ENCODE results near the gene THSD4. TPM values are rescaled to one million over a fixed set of nuclear protein-coding genes. Genes with fewer than 3 reads are reported as not detected.

The THSD4 gene
- total RNA-seq, 2 donors from 2014 or later = 39.8 to 68.3 TPM

GRCh38 chr15:71541746-71542145, 426.5 kb downstream of the THSD4 start:
- intact Hi-C loops (cut with DNase I) = no loop called here
- DNase-seq = no peak
- no peak for ATAC-seq

GRCh38 chr15:71542836-71543235, 427.6 kb downstream of the THSD4 start:
- intact Hi-C loops (cut with DNase I) = no loop called here
- DNase-seq (no peak), ATAC-seq (no peak)

DNA sequence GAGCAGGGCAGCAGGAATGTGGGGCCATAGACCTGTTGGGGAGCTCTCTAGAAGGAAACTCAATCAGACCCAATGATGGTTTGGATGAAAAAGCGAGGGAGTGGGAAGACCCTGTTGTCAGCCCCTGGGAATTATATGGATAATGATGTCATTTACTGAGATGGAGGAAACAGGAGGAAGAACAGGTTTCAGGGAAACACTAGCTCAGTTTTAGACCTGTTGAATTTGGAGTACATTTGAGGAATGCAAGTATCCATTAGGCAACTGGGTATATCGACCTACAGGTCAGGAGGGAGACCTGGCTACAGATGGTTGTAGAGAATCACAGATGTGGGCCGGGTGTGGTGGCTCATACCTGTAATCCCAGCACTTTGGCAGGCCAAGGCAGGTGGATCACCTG, 428.1 kb downstream of the THSD4 start:
- DNase-seq (no peak), ATAC-seq (no peak)
- intact Hi-C loops (cut with DNase I) = no loop called here

DNA sequence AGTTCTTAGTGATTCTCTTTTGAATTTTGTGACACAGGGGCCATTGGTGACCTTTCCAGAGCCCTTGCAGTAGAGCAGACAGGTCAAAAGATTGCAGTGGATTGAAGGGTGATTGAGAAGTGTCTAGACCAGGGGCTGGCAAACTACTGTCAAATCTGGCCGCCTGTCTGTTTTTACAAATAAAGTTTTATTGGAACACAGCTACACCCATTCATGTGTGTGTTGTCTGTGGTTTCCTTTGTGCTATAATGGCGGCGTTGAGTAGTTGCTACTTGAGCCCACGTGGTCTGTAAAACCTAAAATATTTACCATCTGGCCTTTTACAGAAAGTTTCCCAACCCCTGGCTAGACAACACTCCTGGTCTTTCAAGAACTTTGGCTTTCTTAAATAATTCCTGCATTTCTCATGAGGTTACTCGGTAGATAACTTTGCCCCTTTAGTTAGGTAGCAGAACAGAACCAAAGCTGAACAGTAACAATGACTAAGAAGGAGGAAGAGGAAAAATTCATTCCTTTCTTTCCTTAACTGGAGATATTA, 430.0 kb downstream of the THSD4 start:
- intact Hi-C loops (cut with DNase I) = no loop called here
- no peak for ATAC-seq
- no peak for DNase-seq

- intact Hi-C loops (cut with DNase I) = no loop called here
- ATAC-seq (no peak), DNase-seq (no peak)
Measured at GRCh38 chr15:71545923-71546322, 430.7 kb downstream of the THSD4 start.

GRCh38 chr15:71547011-71547410, 431.7 kb downstream of the THSD4 start:
- intact Hi-C loops (cut with DNase I) = no loop called here
- peak; percentile 35 for DNase-seq

DNA sequence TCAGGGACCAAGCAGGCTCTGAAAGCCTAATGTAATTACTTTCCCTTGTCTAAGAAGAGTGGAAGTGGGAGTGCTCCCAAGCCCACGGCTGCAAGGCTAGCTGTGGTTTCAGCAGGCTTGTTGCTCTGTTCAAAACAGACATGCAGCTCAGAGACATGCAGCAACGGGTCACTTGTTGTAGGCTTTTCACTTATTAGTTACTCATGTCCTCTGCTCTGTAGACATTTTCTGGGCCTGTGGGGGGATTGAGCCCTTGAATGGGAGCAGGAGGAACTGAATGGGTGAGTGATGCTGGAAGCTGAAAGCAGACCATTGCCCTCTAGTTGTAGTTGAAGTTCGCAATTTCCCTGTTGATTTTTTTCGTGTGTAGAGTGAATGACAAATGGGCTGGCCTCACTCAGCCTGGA, 433.1 kb downstream of the THSD4 start:
- no peak for ATAC-seq
- intact Hi-C loops (cut with DNase I) = no loop called here
- DNase-seq = no peak

More at GRCh38 chr15:71547011-71547410, 431.7 kb downstream of the THSD4 start:
- peak; percentile 55 to 76 for ATAC-seq

- DNase-seq (no peak), ATAC-seq (peak in 1 of 2 donors; percentile 31)
- intact Hi-C loops (cut with DNase I) = no loop called here
Measured at GRCh38 chr15:71549091-71549490, 433.8 kb downstream of the THSD4 start.

DNA sequence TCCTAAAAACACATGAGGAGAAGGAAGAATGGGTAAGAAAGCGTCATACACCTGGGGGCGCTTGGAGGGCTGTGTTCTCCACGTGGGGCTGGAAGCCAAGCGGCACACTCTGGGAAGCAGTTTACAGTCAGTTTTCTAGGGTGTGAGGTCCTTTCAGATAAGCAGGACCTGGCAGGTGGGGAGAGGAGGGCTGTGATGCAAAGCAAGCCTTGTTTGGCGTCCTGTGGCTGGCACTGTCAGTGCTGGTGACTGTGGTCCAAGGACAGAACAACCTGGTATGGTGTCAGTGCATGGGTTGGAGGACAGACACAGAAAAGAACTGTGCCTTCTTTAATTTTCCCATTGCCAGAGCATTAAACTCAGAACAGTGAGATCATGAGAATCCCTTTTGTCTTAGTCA, 434.4 kb downstream of the THSD4 start:
- DNase-seq (peak; percentile 54), ATAC-seq (peak; percentile 71 to 90)
- intact Hi-C loops (cut with DNase I) = loop anchor here in 1 of 2 donors (10.0 kb wide), 1 partner anchor 55 kb away; no protein-coding TSS in a partner anchor

DNA sequence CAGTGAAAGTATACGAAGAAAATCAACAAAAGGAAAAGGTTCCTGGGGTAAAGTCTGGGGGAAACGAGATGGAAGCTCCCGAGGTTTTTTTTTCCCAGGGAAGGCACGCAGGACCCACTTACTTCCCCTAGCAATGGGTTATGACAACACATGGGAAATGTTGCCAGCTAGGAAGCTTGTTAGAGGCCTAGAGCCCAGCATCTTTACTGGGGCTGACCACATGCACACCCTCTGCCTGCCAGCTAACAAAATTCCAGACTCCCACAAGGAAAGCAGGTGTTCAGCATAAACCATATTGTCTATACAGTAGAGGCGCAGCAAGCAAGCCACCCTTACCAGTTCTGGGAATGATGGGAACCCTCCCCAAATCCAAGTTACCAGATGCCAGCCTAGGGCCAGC, 436.3 kb downstream of the THSD4 start:
- intact Hi-C loops (cut with DNase I) = loop anchor here in 1 of 2 donors (10.0 kb wide), 1 partner anchor 57 kb away; no protein-coding TSS in a partner anchor
- DNase-seq (no peak), ATAC-seq (no peak)

DNA sequence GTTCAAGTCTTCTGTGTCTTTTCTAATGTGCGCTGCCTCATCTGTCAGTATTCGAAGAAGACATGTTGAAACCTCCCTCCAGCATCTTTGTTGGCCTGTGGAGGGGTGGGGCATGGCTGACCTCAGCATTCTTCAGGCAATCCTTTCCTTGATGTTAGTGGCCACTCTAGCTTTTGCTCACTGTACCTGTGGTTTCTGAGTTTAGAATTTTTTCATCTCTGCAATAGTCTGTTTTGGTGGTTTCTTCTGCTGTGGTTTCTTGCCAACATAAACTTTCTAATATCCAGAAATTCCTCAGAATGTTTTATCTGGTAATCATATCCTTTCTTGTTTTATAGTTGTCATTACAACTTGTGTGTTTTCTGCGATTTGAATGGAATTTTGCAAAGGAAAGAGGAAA, 443.8 kb downstream of the THSD4 start:
- DNase-seq (no peak), ATAC-seq (no peak)
- intact Hi-C loops (cut with DNase I) = loop anchor here in 1 of 2 donors (10.0 kb wide), 1 partner anchor 64 kb away; no protein-coding TSS in a partner anchor

- intact Hi-C loops (cut with DNase I) = loop anchor here in 1 of 2 donors (10.0 kb wide), 1 partner anchor 65 kb away; no protein-coding TSS in a partner anchor
- DNase-seq = no peak
- no peak for ATAC-seq
Measured at GRCh38 chr15:71559616-71560015, 444.3 kb downstream of the THSD4 start.

DNA sequence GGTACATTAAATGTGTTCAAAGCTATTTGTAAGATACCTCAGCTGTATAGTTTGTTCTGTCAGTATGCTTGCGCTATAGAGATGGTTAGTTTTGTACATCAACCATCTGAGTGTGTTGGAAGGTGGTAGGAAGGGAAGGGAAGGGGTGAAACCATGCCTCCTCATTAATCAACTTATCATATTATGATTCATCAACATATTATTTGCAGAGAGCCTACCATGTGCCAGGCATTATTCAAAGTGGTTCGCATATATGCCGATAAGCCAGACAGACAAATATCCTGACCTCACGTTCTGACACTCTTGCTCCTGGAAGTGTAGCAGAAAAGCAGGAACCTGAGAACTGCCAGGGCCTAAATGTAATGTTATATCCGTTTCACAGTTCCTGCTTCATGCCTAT, 447.0 kb downstream of the THSD4 start:
- intact Hi-C loops (cut with DNase I) = no loop called here
- DNase-seq = no peak
- peak in 1 of 2 donors; percentile 76 for ATAC-seq

- no peak for ATAC-seq
- intact Hi-C loops (cut with DNase I) = no loop called here
- no peak for DNase-seq
Measured at GRCh38 chr15:71564217-71564616, 448.9 kb downstream of the THSD4 start.

DNA sequence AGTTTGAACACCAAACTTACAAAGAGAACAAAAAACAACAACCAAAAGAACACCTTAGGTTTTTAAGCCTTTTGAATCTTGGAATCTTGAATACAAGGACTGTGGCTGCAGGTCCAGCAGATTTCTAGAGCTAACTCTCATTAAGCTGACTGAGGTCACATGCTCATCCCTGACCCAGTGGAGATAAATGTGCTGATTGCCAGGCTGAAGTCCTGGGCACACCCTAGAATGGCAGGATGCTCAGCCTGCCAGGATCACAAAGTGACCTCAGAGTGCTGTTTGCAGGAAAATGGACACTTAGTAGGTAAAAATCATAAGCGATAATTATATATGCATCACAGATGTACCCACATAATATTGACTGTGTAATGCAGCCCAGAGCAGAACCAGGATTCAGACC, 449.7 kb downstream of the THSD4 start:
- ATAC-seq (no peak), DNase-seq (no peak)
- intact Hi-C loops (cut with DNase I) = no loop called here

DNA sequence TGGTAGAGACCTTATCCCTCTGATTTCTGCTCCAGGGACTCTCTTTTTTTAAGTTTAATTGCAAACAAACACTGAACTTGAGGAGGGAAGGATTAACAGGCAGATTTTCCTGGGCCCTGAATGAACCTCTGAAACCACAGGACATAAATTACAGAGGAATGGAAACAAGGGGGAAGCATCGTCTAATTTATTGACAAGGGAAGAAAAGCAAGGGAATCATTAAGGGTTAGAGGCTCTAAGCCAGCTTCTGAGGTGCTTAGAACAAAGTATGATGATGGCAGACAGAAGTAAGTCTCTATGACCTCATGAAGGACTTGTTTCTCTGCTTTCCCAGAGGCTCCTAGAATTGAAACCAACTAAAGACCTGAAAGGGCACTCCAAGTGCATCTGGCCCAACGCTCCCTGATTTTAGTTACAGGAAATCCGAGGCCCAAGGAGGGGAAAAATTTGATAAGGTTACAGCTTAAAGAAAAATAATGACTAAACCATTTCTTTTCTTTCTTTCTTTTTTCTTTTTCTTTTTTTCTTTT, 450.4 kb downstream of the THSD4 start:
- DNase-seq (no peak), ATAC-seq (peak in 1 of 2 donors; percentile 28)
- intact Hi-C loops (cut with DNase I) = no loop called here

GRCh38 chr15:71566226-71566625, 451.0 kb downstream of the THSD4 start:
- intact Hi-C loops (cut with DNase I) = no loop called here
- ATAC-seq (no peak), DNase-seq (no peak)

DNA sequence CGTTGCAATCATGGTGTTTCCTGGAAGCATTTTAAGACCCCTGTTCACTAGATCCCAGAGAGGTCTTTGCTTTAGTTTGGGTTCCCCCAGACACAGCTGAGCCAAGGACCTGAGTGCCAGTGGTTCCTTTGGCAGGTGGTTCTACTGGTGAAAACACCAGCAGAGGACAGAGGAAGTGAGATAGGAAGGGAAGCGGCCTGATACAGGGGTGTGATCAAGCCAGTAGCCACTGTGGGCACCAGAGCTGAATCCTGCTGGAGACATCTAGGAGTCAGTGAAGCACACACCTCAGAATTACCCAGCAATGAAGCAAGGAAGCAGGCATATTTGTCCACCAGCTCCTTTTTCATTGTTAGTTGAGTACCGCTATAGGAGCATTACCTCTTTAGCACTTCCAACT, 451.9 kb downstream of the THSD4 start:
- intact Hi-C loops (cut with DNase I) = no loop called here
- peak in 1 of 2 donors; percentile 35 for ATAC-seq
- DNase-seq = no peak

DNA sequence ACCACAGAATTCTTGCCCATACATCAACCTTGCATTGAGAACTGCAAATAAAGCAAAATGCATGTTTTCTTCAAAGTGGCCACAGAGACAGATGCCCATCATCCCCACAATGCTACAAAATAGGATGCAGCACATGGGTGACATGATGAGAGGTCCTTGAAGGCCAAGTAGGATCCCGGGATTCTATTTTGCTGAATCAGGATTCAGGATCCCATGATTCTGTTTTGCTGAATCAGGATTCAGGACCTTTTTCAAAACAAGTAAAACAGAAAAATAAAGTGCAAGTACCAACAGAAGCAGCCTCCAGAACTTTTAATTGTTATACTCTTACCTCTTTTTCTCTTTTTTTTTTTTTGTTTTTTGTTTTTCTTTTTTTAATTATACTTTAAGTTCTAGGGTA, 453.0 kb downstream of the THSD4 start:
- intact Hi-C loops (cut with DNase I) = no loop called here
- DNase-seq = no peak
- no peak for ATAC-seq

- no peak for ATAC-seq
- intact Hi-C loops (cut with DNase I) = loop anchor here in 1 of 2 donors (10.0 kb wide), 1 partner anchor 164 kb away; no protein-coding TSS in a partner anchor
- no peak for DNase-seq
Measured at GRCh38 chr15:71570736-71571135, 455.5 kb downstream of the THSD4 start.

GRCh38 chr15:71571641-71572040, 456.4 kb downstream of the THSD4 start:
- DNase-seq = no peak
- no peak for ATAC-seq
- intact Hi-C loops (cut with DNase I) = loop anchor here in 1 of 2 donors (10.0 kb wide), 1 partner anchor 163 kb away; no protein-coding TSS in a partner anchor

All from left cardiac atrium (tissue), 4 donors.